Activated CD8-positive, alpha-beta memory T cell treated with anti-CD3 and anti-CD28 coated beads for 36 hours (primary cell): Measurements from ENCODE around the gene FGF23. TPM values are rescaled to one million over a fixed set of nuclear protein-coding genes. Genes with fewer than 3 reads are reported as not detected.
"Not testable (repeated sequence)": the region's sequence is repeated elsewhere in the genome, so short reads cannot be mapped to it uniquely, and the experiment has no call there.

Experiments used
- CTCF ChIA-PET: fragments of 350-600 bp; sonication (Branson Sonifier 250); formaldehyde crosslinking; loops from one replicate; lab custom pipeline; 2021; ENCODE audit warnings: antibody characterized with exemption; lab: Charles Lee
- POLR2A ChIA-PET: fragments of 350-600 bp; sonication (Branson Sonifier 250); formaldehyde crosslinking; loops from one replicate; lab custom pipeline; 2021; ENCODE audit warnings: antibody characterized with exemption; lab: Charles Lee
- total RNA-seq, 2 experiments: library from RNA; stranded (reverse); gene quantifications; one replicate each; pipeline ENCODE4 v1.2.3, GENCODE V29; 2021

FGF23 gene
- total RNA-seq, result not detected

GRCh38 chr12:4379405-4379804 lies at the start of gene FGF23:
TSS of gene FGF23 (minus strand) at chr12:4379712. CDS start at chr12:4379582, 130 bp downstream.
- POLR2A ChIA-PET, result no interaction called here
- CTCF ChIA-PET, result no interaction called here

DNA sequence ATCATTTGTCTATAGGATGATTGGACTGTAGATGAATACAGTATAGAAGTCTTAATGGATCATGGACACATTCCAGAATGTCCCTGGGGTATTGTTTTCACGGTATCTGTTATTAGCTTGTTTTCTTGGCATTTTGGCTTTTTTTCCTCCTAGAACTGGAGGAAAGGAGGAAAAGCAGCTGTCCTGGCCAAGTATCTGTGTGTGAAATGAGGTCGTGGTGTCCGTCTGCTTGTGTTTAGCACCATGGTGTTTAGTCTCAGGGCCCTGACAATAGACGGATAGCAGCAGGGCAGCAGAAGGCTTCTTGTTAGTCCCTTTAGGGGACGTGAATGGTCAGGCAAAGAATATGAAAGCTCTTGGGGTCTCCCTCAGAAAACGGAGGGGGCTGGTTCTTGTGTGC lies 44.9 kb upstream of the FGF23 start:
- CTCF ChIA-PET, result no interaction called here
- POLR2A ChIA-PET, result no interaction called here

DNA sequence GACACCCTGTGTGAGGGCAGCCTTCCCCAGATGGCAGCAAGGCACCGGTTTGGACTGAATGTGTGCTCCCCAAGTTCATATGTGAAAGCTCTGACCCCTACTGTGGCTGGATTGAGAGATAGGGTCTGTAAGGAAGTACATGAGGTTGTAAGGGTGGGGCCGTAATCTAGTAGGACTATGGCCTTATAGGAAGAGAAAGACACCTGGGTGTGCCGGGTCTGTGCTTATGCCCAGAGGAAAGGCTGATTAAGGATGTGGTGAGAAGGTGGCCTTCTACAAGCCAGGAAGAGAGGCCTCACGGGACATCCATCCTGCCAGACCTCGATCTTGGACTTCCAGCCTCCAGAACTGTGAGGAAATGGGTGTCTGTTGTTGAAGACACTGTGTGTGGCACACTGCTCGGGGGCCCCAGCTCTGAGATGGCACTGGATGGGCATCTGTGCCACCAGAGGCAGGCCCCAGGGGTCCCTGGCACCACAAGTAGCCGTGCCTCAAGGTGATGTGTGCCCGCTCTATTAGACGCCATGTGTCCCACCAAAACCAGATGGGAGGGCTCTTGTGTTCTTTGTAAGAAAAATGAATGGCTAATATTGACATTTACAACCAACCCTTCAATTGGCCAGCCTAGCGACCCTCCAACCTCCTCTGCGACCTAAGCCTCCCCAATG lies 44.1 kb upstream of the FGF23 start:
- ChIA-PET POLR2A (no interaction called here), CTCF (interaction anchor here (0.6 to 1.3 kb wide), 3 partner anchors 20 to 335 kb away, joined by 3 read pairs; no protein-coding TSS in a partner anchor)

DNA sequence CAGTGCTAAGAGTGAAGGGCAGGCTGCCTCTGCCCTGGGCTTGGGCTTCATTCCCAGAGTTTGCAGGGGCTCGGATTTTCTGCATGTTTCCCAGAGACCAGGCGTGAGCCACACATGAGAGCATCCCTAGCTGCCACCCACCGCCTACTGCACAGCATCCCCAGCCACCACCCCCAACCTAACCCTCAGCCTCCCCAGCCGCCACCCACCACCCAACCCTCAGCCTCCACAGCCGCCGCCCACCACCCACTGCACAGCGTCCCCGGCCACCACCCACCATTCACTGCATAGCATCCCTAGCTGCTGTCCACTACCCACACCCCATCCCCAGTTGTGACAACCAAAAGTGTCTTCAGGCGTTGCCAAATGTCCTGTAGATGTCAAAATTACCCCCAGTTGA lies 43.5 kb upstream of the FGF23 start:
- POLR2A ChIA-PET, result no interaction called here
- CTCF ChIA-PET, result interaction anchor here (0.6 to 1.3 kb wide), 5 partner anchors 9 to 335 kb away, joined by 3 read pairs; no protein-coding TSS in a partner anchor

GRCh38 chr12:4421590-4422031 lies 42.1 kb upstream of the FGF23 start:
- CTCF ChIA-PET, result interaction anchor here (0.6 to 1.2 kb wide), 5 partner anchors 10 to 127 kb away, joined by 3 to 4 read pairs (median 3); no protein-coding TSS in a partner anchor
- POLR2A ChIA-PET, result interaction anchor here (0.6 kb wide), 1 partner anchor 275 kb away, joined by 3 read pairs; no protein-coding TSS in a partner anchor

DNA sequence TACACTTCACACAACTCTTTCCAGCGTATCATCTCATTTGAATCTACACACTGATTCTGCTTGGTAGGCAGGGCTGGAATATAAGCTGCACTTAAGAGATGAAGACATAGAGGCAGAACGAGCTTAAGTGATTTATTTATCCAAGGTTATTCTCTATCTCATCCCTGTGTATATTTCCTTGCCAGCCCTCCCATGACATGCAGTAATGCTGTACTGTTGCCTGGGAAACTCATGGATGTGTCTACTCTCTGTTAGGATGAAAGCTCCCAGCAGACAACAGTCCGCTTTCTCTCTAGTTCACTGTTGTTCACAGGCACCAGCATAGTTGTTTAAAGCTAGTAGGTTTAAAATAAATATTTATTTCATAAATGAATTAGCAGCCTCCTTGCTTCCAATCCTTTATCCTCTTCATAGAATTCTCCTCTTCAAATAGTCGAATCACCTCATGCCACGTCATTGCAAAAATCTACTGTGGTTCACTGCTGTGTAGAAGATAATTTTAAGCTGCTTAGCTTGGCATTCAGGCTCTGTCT lies 40.7 kb upstream of the FGF23 start:
- ChIA-PET POLR2A (no interaction called here), CTCF (interaction anchor here (0.9 to 1.2 kb wide), 4 partner anchors 98 to 534 kb away, joined by 3 to 4 read pairs (median 4); no protein-coding TSS in a partner anchor)

- POLR2A ChIA-PET, result no interaction called here
- CTCF ChIA-PET, result no interaction called here
Measured at GRCh38 chr12:4418913-4419312, 39.4 kb upstream of the FGF23 start.

- CTCF ChIA-PET, result no interaction called here
- POLR2A ChIA-PET, result no interaction called here
Measured at GRCh38 chr12:4417936-4418335, 38.4 kb upstream of the FGF23 start.

- ChIA-PET POLR2A (no interaction called here), CTCF (no interaction called here)
Measured at GRCh38 chr12:4417455-4417854, 37.9 kb upstream of the FGF23 start.

DNA sequence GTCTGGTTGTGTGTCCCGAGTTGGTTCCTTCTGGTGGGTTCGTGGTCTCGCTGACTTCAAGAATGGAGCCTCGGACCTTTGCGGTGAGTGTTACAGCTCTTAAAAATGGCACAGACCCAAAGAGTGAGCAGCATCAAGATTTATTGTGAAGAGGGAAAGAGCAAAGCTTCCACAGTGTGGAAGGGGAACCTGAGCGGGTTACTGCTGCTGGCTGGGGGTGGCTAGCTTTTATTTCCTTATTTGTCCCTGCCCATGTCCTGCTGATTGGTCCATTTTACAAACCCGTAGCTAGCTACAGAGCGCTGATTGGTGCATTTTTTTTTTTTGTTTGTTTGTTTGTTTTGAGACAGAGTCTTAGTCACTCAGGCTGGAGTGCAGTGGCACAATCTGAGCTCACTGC lies 36.8 kb upstream of the FGF23 start:
- POLR2A ChIA-PET, result no interaction called here
- CTCF ChIA-PET, result no interaction called here

- ChIA-PET CTCF (no interaction called here), POLR2A (no interaction called here)
Measured at GRCh38 chr12:4412465-4412864, 33.0 kb upstream of the FGF23 start.

DNA sequence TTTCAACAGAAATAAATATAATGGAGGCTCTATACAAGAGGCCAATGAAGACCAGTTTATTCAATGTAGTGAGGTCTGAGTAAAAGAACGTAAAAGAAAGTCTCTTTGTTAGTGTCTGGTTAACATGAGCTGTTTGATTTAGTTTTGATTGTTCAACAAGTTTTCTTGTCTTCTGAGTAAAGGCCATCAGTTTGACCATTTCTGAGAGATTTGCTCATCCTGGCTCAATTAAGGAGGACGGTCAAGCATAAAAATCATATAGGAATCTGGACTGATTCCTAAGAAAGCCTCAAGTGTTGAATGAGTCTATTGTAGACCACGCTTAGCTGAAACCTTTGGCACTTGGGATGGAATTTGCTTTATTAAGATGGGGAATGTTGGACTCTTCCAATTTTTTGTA lies 32.5 kb upstream of the FGF23 start:
- CTCF ChIA-PET, result interaction anchor here (0.5 kb wide), 1 partner anchor 297 kb away, joined by 3 read pairs; no protein-coding TSS in a partner anchor
- POLR2A ChIA-PET, result no interaction called here

DNA sequence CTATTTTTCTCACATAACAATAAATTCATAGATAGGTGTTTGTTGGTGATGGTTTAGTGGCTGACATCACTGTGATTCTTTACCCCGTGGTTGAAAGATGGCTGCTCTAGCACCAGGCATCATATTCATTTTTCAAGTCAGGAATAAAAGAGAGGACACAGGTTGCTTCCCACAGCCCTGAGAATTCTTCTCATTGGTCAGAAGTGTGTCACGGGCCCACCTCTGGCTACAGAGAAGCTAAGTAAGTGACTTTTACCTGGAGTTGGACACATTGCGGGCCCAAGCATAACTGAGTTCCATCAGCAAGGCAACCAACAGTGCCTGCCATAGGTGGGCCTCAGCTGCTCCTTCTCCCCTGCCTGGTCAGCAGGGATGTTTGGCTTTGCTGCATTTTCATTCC lies 27.6 kb upstream of the FGF23 start:
- ChIA-PET POLR2A (no interaction called here), CTCF (no interaction called here)

DNA sequence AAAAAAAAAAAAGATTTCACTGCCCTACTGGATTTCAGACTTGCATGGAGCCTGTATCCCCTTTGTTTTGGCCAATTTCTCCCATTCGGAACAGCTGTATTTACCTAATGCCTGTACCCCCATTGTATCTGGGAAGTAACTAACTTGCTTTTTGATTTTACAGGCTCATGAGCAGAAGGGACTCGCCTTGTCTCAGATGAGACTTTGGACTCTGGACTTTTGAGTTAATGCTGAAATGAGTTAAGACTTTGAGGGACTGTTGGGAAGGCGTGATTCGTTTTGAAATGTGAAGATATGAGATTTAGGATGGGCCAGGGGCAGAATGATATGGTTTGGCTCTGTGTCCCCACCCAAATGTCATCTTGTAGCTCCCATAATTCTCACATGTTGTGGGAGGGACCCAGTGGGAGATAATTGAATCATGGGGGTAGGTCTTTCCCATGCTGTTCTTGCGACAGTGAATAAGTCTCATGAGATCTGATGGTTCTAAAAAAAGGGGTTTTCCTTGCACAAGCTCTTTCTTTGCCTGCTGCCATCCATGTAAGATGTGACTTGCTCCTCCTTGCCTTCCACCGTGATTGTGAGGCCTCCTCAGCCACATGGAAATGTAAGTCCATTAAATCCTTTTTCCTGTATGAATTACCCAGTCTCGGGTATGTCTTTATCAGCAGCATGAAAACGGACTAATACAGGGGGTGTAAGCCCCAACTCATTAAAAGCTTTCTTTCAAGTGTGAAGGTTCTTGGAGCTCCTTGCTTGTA lies 25.5 kb upstream of the FGF23 start:
- POLR2A ChIA-PET, result not testable (repeated sequence)
- CTCF ChIA-PET, result interaction anchor here (1.0 kb wide), 1 partner anchor 22 kb away, joined by 5 read pairs; no protein-coding TSS in a partner anchor

DNA sequence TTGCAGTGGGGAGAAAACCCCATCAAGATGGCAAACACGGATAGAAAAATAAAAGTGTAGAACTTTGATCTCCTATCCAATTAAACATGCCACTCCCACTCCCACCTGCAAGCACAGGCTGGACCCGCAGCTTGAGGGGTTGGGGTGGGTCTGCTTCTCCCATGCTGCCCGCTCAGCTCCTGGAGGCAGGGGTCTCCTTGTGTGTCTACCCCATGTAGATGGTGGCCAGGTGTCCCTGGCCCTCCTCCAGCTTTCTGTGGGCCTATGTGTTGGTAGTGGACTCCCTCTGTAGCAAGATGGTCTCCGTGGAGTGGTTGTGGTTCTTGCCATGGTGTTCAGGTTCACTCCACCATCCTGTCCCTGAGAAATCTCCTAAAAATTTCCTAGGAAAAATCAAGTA lies 23.5 kb upstream of the FGF23 start:
- ChIA-PET CTCF (no interaction called here), POLR2A (no interaction called here)

DNA sequence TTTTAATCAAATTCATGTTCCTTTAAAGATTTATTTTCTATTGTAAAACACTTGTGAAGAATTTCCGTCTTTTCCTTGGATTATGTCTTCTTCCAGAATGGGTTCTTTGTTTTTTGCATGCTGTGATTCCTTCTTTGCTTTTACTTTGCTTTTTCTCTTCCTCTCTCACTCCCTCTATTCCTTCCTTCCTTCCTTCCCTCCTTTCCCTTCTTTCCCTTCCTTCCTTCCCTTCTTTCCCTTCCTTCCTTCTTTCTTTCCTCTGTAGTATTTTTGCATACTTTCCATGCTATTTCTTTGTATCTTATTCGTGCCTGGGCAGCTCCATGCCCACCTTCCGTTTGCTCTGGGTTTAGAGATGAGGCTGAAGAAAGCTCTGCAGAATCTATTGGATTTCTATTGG lies 21.6 kb upstream of the FGF23 start:
- ChIA-PET POLR2A (no interaction called here), CTCF (no interaction called here)

- POLR2A ChIA-PET, result no interaction called here
- CTCF ChIA-PET, result no interaction called here
Measured at GRCh38 chr12:4395818-4396217, 16.3 kb upstream of the FGF23 start.

DNA sequence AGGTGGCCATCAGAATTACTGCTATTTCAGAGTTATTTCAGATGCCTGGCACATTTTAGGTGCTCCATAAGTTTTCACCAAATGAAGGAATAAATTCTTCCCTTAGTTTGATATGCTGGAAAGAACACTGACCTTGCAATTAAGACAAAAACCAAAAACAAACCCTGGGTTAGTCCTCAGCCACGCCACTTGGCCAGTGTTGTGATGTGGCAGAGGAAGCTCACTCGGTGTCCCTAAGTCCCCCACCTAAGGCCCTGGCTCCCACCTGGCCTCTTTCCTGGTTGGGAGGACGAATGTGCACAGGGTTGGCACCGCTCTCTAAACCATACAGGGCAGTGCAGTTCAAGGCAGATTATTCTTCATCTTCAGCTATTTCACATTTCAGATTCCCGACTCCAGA lies 13.7 kb upstream of the FGF23 start:
- POLR2A ChIA-PET, result no interaction called here
- CTCF ChIA-PET, result no interaction called here

GRCh38 chr12:4392223-4392742 lies 12.8 kb upstream of the FGF23 start:
- POLR2A ChIA-PET, result no interaction called here

GRCh38 chr12:4388662-4389061 lies 9.2 kb upstream of the FGF23 start:
- CTCF ChIA-PET, result no interaction called here
- POLR2A ChIA-PET, result no interaction called here

More at GRCh38 chr12:4392223-4392742, 12.8 kb upstream of the FGF23 start:
- CTCF ChIA-PET, result no interaction called here
